ENCODE results near the gene TRAPPC10.
"Not testable (repeated sequence)": the region's sequence is repeated elsewhere in the genome, so short reads cannot be mapped to it uniquely, and the experiment has no call there.

TRAPPC10 gene

GRCh38 chr21:44094832-44095231, 82.7 kb downstream of the TRAPPC10 start:
- no peak for DNase-seq

GRCh38 chr21:44098507-44098906, 86.4 kb downstream of the TRAPPC10 start:
- DNase-seq, result not testable (repeated sequence)

- DNase-seq, result not testable (repeated sequence)
These were observed 86.9 kb downstream of the TRAPPC10 start for GRCh38 chr21:44098964-44099363.

GRCh38 chr21:44107026-44107501, 95.0 kb downstream of the TRAPPC10 start, which contains the start of gene PWP2:
TSS of gene PWP2 (plus strand) at chr21:44107399. CDS start at chr21:44107417, 18 bp downstream.
- DNase-seq, result not testable (repeated sequence)

GRCh38 chr21:44107589-44107988, 95.5 kb downstream of the TRAPPC10 start:
- not testable (repeated sequence) for DNase-seq

- not testable (repeated sequence) for DNase-seq
These were observed 101.7 kb downstream of the TRAPPC10 start for GRCh38 chr21:44113702-44114371.

GRCh38 chr21:44122131-44122530, 110.0 kb downstream of the TRAPPC10 start:
- DNase-seq, result not testable (repeated sequence)

- not testable (repeated sequence) for DNase-seq
These were observed 115.7 kb downstream of the TRAPPC10 start for GRCh38 chr21:44127827-44128226.

- DNase-seq, result not testable (repeated sequence)
These were observed 121.6 kb downstream of the TRAPPC10 start for GRCh38 chr21:44133715-44134057.

GRCh38 chr21:44134732-44135131, 122.6 kb downstream of the TRAPPC10 start:
- not testable (repeated sequence) for DNase-seq

- DNase-seq, result not testable (repeated sequence)
These were observed 125.9 kb downstream of the TRAPPC10 start for GRCh38 chr21:44138039-44138438.

- not testable (repeated sequence) for DNase-seq
These were observed 127.9 kb downstream of the TRAPPC10 start for GRCh38 chr21:44139787-44140551.

- DNase-seq, result not testable (repeated sequence)
These were observed 128.4 kb downstream of the TRAPPC10 start for GRCh38 chr21:44140552-44140932.

- DNase-seq, result not testable (repeated sequence)
These were observed 130.4 kb downstream of the TRAPPC10 start for GRCh38 chr21:44142470-44142869.

- not testable (repeated sequence) for DNase-seq
These were observed 131.3 kb downstream of the TRAPPC10 start for GRCh38 chr21:44143380-44143779.

GRCh38 chr21:44143996-44144395, 131.9 kb downstream of the TRAPPC10 start:
- DNase-seq, result not testable (repeated sequence)

GRCh38 chr21:44144784-44145602, 132.9 kb downstream of the TRAPPC10 start:
- DNase-seq, result not testable (repeated sequence)

- DNase-seq, result not testable (repeated sequence)
These were observed 133.5 kb downstream of the TRAPPC10 start for GRCh38 chr21:44145616-44146015.

- DNase-seq, result not testable (repeated sequence)
These were observed 135.0 kb downstream of the TRAPPC10 start for GRCh38 chr21:44147108-44147507.

- not testable (repeated sequence) for DNase-seq
These were observed 138.1 kb downstream of the TRAPPC10 start for GRCh38 chr21:44150255-44150654.

- not testable (repeated sequence) for DNase-seq
These were observed 141.2 kb downstream of the TRAPPC10 start for GRCh38 chr21:44153214-44153888.

GRCh38 chr21:44153889-44154228, 141.8 kb downstream of the TRAPPC10 start:
- not testable (repeated sequence) for DNase-seq

Measured in NCI-H2029 (cell line).